ENCODE results near the gene ARFIP1. TPM values are rescaled to one million over a fixed set of nuclear protein-coding genes. Genes with fewer than 3 reads are reported as not detected.

ARFIP1 gene
- total RNA-seq, 3 donors from 2014 or later (not counting 1 experiment from before 2014, with no cell fraction given), result 13.7 to 20.6 (median 14.6) TPM

DNA sequence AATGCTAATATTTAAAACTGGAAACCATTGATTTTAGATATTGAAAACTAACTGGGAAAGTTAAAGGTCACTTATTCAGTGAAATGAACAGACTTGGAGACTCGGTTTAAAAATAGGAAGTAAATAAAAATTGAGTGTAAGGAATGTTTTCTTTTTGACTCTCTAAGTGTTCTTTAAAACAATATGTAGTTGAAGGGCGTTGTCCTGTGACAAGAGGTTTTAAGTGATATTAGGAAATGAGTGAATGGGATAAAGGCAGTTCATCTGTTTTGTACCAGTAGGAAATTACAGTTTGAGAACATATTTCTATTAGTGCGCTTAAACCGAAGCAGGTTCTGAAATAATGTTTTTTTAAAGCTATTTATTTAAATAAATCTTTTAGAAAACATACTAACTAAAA is 77.2 kb downstream of the ARFIP1 start:
- Histone ChIP-seq H3K36me3 (ENCODE audit: control insufficient read depth, insufficient read depth, low read length) (no peaks in the 10 kb centered on the region), H3K27ac (ENCODE audit: low read length) (no peak overlapping the region), H3K27me3 (ENCODE audit: control insufficient read depth, insufficient read depth, low read length) (no peaks in the 10 kb centered on the region), H3K9me3 (ENCODE audit: control insufficient read depth, insufficient read depth, low read length) (peaks cover 7% of the 10 kb centered on the region), H3K4me1 (ENCODE audit: control insufficient read depth, insufficient read depth, low read length) (no peaks in the 10 kb centered on the region), H3K4me3 (ENCODE audit: low read length) (no peak overlapping the region)
- no peak overlapping the region for H3K4me3 Mint-ChIP-seq
- WGBS (ENCODE audit: insufficient coverage), result 96% methylated on average over 2 of the region's 4 CpGs
- DNase-seq (no peak), ATAC-seq (no peak)
- H3K27me3 Mint-ChIP-seq (ENCODE audit: low read depth in 2 of 2), result no peaks in the 10 kb centered on the region
- no peak overlapping the region for H3K27ac Mint-ChIP-seq
- H3K4me1 Mint-ChIP-seq, result no peaks in the 10 kb centered on the region
- intact Hi-C loops (cut with micrococcal nuclease), result no loop called here
- H3K9me3 Mint-ChIP-seq, result peaks cover 2 to 13% of the 10 kb centered on the region in 2 donors
- TF ChIP-seq, protein P1, sequence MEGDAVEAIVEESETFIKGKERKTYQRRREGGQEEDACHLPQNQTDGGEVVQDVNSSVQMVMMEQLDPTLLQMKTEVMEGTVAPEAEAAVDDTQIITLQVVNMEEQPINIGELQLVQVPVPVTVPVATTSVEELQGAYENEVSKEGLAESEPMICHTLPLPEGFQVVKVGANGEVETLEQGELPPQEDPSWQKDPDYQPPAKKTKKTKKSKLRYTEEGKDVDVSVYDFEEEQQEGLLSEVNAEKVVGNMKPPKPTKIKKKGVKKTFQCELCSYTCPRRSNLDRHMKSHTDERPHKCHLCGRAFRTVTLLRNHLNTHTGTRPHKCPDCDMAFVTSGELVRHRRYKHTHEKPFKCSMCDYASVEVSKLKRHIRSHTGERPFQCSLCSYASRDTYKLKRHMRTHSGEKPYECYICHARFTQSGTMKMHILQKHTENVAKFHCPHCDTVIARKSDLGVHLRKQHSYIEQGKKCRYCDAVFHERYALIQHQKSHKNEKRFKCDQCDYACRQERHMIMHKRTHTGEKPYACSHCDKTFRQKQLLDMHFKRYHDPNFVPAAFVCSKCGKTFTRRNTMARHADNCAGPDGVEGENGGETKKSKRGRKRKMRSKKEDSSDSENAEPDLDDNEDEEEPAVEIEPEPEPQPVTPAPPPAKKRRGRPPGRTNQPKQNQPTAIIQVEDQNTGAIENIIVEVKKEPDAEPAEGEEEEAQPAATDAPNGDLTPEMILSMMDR (IDR thresholded peaks at IDR 0.05), result no peak
- H3K36me3 Mint-ChIP-seq, result peaks cover 20% of the 10 kb centered on the region

DNA sequence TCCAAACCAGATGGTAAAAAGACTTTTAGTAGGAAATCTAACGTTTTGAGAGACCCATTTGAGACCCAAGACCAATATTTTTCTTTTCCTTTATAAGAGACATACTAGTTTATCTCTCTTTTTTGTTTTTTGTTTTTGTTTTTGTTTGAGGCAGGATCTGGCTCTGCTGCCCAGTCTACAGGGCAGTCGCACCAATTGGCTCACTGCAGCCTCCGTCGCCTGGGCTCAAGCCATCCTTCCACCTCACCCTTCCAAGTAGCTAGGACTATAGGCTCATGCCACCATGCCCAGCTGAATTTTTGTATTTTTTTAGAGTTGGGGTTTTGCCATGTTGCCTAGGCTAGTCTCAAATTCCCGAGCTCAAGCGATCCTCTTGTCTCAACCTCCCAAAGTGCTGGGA is 79.2 kb downstream of the ARFIP1 start:
- TF ChIP-seq, protein P1 (IDR thresholded peaks at IDR 0.05), result no peak
- WGBS (ENCODE audit: insufficient coverage), result 94% methylated on average over 4 of the region's 6 CpGs

DNA sequence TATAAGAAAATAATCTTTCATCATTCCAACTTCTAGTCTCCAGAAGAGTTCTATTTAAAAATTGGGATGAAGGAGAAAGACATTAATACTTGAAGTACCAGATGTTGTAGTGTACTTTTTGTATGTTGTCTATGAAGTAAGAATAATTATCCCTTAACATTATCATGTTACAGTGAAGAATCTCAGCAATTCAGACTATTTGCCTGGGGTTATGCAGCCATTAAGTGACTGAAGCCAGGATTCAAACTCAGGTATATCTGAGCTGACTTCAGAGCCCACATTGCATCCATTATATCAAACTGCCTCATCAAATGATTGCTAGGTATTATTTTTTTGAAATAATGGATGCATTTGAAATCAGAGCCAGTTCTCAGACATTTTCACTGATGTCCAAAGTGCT is 80.3 kb downstream of the ARFIP1 start:
- no peak overlapping the region for H3K4me3 ChIP-seq (ENCODE audit: low read length)
- no peaks in the 10 kb centered on the region for H3K36me3 Mint-ChIP-seq
- no peak overlapping the region for H3K4me3 Mint-ChIP-seq
- no peaks in the 10 kb centered on the region for H3K27me3 Mint-ChIP-seq (ENCODE audit: low read depth in 2 of 2)
- no peaks in the 10 kb centered on the region for H3K9me3 Mint-ChIP-seq
- no peak overlapping the region for H3K27ac ChIP-seq (ENCODE audit: low read length)
- TF ChIP-seq, protein P1 (IDR thresholded peaks at IDR 0.05), result no peak
- DNase-seq, result no peak
- H3K4me1 Mint-ChIP-seq, result no peaks in the 10 kb centered on the region
- ATAC-seq, result no peak
- H3K27ac Mint-ChIP-seq, result no peak overlapping the region
- no peaks in the 10 kb centered on the region for H3K27me3 ChIP-seq (ENCODE audit: control insufficient read depth, insufficient read depth, low read length)
- intact Hi-C loops (cut with micrococcal nuclease), result no loop called here
- no peaks in the 10 kb centered on the region for H3K9me3 ChIP-seq (ENCODE audit: control insufficient read depth, insufficient read depth, low read length)
- peaks cover 5% of the 10 kb centered on the region for H3K36me3 ChIP-seq (ENCODE audit: control insufficient read depth, insufficient read depth, low read length)
- no peaks in the 10 kb centered on the region for H3K4me1 ChIP-seq (ENCODE audit: control insufficient read depth, insufficient read depth, low read length)

More for the DNA sequence above, 79.2 kb downstream of the ARFIP1 start:
- H3K9me3 ChIP-seq (ENCODE audit: control insufficient read depth, insufficient read depth, low read length), result peaks cover 2% of the 10 kb centered on the region
- no peaks in the 10 kb centered on the region for H3K27me3 Mint-ChIP-seq (ENCODE audit: low read depth in 2 of 2)
- ATAC-seq (no peak), DNase-seq (no peak)
- H3K36me3 ChIP-seq (ENCODE audit: control insufficient read depth, insufficient read depth, low read length), result no peaks in the 10 kb centered on the region
- H3K27ac Mint-ChIP-seq, result no peak overlapping the region
- H3K4me3 Mint-ChIP-seq, result no peak overlapping the region
- H3K27ac ChIP-seq (ENCODE audit: low read length), result no peak overlapping the region
- H3K4me1 ChIP-seq (ENCODE audit: control insufficient read depth, insufficient read depth, low read length), result no peaks in the 10 kb centered on the region
- no peaks in the 10 kb centered on the region for H3K4me1 Mint-ChIP-seq
- peaks cover 7% of the 10 kb centered on the region for H3K36me3 Mint-ChIP-seq
- intact Hi-C loops (cut with micrococcal nuclease), result no loop called here
- H3K9me3 Mint-ChIP-seq, result peaks cover 0 to 4% of the 10 kb centered on the region in 2 donors
- no peak overlapping the region for H3K4me3 ChIP-seq (ENCODE audit: low read length)
- H3K27me3 ChIP-seq (ENCODE audit: control insufficient read depth, insufficient read depth, low read length), result no peaks in the 10 kb centered on the region

DNA sequence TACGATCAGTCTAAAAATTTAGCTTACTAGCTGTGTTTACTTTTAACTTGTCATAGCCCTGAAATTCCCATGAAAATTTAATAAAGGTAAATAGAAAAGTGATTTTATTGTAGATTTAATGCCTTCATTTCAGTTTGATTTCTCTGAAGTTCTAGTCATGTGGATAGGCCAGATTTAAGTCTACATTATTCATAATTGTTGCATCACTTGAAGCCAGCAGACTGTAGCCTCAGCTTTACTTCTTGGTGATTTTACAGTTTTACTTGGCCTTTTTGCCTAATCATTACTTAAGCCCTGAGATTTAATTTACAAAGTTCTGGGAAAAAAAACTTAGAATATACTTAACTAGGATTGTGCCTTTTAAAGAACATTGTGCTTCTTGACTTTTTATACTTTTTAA is 82.9 kb downstream of the ARFIP1 start:
- no peak for DNase-seq
- H3K36me3 ChIP-seq (ENCODE audit: control insufficient read depth, insufficient read depth, low read length), result peaks cover 5% of the 10 kb centered on the region
- ATAC-seq, result no peak
- no peaks in the 10 kb centered on the region for H3K4me1 ChIP-seq (ENCODE audit: control insufficient read depth, insufficient read depth, low read length)
- no peak overlapping the region for H3K27ac ChIP-seq (ENCODE audit: low read length)
- no CpG with 5 or more reads among the region's 1 CpG for WGBS (ENCODE audit: insufficient coverage)
- no peaks in the 10 kb centered on the region for H3K36me3 Mint-ChIP-seq
- H3K9me3 Mint-ChIP-seq, result no peaks in the 10 kb centered on the region
- H3K27me3 ChIP-seq (ENCODE audit: control insufficient read depth, insufficient read depth, low read length), result no peaks in the 10 kb centered on the region
- H3K9me3 ChIP-seq (ENCODE audit: control insufficient read depth, insufficient read depth, low read length), result no peaks in the 10 kb centered on the region
- no peak overlapping the region for H3K27ac Mint-ChIP-seq
- intact Hi-C loops (cut with micrococcal nuclease), result no loop called here
- H3K4me3 ChIP-seq (ENCODE audit: low read length), result no peak overlapping the region
- H3K27me3 Mint-ChIP-seq (ENCODE audit: low read depth in 2 of 2), result no peaks in the 10 kb centered on the region
- TF ChIP-seq, protein P1 (IDR thresholded peaks at IDR 0.05), result no peak
- H3K4me3 Mint-ChIP-seq, result no peak overlapping the region
- no peaks in the 10 kb centered on the region for H3K4me1 Mint-ChIP-seq

All from natural killer cell (primary cell).